MCF 10A (cell line): ENCODE measurements around the gene HSD11B1L. TPM values are rescaled to one million over a fixed set of nuclear protein-coding genes. Genes with fewer than 3 reads are reported as not detected.

Experiments used
- BruUV-seq: library from RNA; stranded (reverse); fragments of 400-500 nt; replicated peaks from 2 replicates; lab custom pipeline; 2021; lab: Mats Ljungman, UMichigan
- CTCF ChIA-PET: fragments of 300-600 bp; sonication (Branson Sonifier 250); formaldehyde crosslinking; extraction: SDS; loops from one replicate; lab custom pipeline; 2021; ENCODE audit warnings: antibody characterized with exemption, inconsistent platforms; lab: Yijun Ruan, JAX
- POLR2A ChIA-PET: fragments of 300-600, 350-650 bp; sonication (Branson Sonifier 250); formaldehyde crosslinking; extraction: SDS; loops from one replicate; lab custom pipeline; 2020; ENCODE audit warnings: antibody characterized with exemption, inconsistent platforms; lab: Yijun Ruan, JAX
- DNase-seq: peaks from one replicate; pipeline ENCODE4 v3.0.0-alpha.2; 2018; ENCODE audit not compliant: unreplicated experiment
- H3K27ac Mint-ChIP-seq: one replicate; pipeline ENCODE4 v1.8.0; 2022; ENCODE audit warnings: mild to moderate bottlenecking, low read depth, mixed read lengths; ENCODE audit not compliant: unreplicated experiment
- H3K27me3 Mint-ChIP-seq: one replicate; pipeline ENCODE4 v1.8.0; 2022; ENCODE audit warnings: mixed read lengths; ENCODE audit not compliant: insufficient read depth, unreplicated experiment
- H3K36me3 Mint-ChIP-seq: one replicate; pipeline ENCODE4 v1.8.0; 2022; ENCODE audit warnings: mild to moderate bottlenecking, moderate library complexity, mixed read lengths; ENCODE audit not compliant: insufficient read depth, unreplicated experiment
- H3K4me1 Mint-ChIP-seq: one replicate; pipeline ENCODE4 v1.8.0; 2022; ENCODE audit warnings: mixed read lengths; ENCODE audit not compliant: insufficient read depth, unreplicated experiment
- H3K4me3 Mint-ChIP-seq: one replicate; pipeline ENCODE4 v1.8.0; 2022; ENCODE audit warnings: mild to moderate bottlenecking, moderate library complexity, mixed read lengths; ENCODE audit not compliant: unreplicated experiment
- H3K9me3 Mint-ChIP-seq: one replicate; pipeline ENCODE4 v1.8.0; 2022; ENCODE audit warnings: mixed read lengths; ENCODE audit not compliant: unreplicated experiment
- intact Hi-C: fragments of 100-400 bp; cut with micrococcal nuclease; formaldehyde crosslinking; loops from 2 replicates; pipeline ENCODE4 v1.14.1; 2022
- total RNA-seq: library from RNA; stranded (reverse); gene quantifications from 2 replicates; pipeline ENCODE4 v1.2.3, GENCODE V29; 2022
- TF ChIP-seq, protein P1 (sequence below): fragments of 200-600 bp; IDR thresholded peaks from one replicate; pipeline ENCODE4 v1.8.0; 2022; ENCODE audit warnings: antibody characterized with exemption, mild to moderate bottlenecking; ENCODE audit not compliant: unreplicated experiment

Gene HSD11B1L
- total RNA-seq, 1 experiment from 2014 or later, result 5.5 TPM

DNA sequence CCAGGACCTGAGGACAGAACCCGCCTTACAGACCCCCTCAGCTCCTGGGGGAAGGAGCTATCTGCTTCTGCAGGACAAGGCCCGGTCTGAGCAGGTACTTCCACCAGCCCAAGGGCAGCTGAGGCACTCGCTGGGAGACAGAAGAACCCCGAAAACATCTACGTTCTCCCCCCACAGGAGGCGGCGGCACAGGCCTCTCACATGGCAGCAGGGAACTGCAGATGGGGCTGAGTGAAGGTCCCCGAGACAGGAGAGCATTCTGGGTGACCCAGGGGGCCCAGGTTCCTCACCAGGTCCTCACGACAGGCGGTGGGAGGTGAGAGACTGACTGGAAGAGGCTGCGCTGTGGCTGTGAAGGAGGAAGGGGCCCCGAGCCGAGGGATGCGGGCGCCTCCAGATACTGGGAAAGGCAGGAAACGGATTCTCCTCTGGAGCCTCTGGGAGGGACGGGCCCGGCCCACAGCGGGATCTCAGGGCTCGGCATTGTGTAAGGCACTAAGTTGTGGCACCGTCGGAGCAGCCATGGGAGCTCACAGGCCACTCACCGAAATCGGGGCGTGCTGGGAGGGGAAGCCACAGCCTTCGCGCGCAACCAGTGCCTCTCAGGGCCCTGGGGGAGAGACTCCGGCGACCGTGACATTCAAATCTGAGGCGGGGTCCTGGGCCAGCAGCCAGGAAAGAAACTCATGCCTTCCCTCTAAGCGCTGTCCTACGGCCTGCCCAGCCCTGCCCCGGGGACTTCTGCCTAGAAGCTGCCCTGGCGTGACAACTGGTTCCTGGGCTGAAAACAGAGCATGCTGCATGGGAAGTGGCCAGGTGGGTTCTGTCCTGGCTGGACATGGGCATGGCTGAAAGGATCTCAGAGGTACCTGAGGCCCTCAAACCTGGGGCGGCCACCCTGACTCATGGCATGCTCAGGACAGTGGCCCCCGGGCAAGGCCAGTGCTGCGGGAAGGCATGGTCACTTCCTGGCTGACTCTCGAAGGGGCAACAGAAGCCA is 23.3 kb downstream of the HSD11B1L start:
- CTCF ChIA-PET, result no interaction called here
- no TSS peak for BruUV-seq

DNA sequence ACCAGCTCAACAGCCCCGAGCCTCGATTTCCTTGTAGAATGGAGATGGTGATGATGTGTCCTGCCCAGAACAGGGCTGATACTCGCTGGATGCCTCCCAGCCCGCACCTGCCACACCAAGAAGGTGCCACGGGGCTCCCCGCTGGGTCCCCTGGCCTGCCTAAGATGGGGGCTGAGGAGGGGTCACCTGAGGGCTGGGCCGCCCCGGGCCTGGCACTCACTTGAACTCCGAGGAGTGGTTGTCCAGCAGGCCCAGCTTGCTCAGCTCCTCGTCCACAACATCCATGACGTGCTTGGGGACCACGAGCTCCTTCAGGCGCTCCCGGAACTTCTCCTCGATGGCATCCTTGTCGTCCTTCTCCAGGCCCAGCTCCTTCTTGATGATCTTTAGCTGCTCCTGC is 24.7 kb downstream of the HSD11B1L start:
- H3K27ac Mint-ChIP-seq, result no peak overlapping the region
- CTCF ChIA-PET, result interaction anchor here (0.6 kb wide), 1 partner anchor 14 kb away, joined by 4 read pairs; the partner anchor contains the start of gene LONP1
- TF ChIP-seq, protein P1, sequence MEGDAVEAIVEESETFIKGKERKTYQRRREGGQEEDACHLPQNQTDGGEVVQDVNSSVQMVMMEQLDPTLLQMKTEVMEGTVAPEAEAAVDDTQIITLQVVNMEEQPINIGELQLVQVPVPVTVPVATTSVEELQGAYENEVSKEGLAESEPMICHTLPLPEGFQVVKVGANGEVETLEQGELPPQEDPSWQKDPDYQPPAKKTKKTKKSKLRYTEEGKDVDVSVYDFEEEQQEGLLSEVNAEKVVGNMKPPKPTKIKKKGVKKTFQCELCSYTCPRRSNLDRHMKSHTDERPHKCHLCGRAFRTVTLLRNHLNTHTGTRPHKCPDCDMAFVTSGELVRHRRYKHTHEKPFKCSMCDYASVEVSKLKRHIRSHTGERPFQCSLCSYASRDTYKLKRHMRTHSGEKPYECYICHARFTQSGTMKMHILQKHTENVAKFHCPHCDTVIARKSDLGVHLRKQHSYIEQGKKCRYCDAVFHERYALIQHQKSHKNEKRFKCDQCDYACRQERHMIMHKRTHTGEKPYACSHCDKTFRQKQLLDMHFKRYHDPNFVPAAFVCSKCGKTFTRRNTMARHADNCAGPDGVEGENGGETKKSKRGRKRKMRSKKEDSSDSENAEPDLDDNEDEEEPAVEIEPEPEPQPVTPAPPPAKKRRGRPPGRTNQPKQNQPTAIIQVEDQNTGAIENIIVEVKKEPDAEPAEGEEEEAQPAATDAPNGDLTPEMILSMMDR, result no peak
- BruUV-seq, result no TSS peak
- POLR2A ChIA-PET, result interaction anchor here (0.8 to 1.2 kb wide), 2 partner anchors 13 to 15 kb away, joined by 3 read pairs; no protein-coding TSS in a partner anchor
- intact Hi-C loops, result no loop called here
- no peaks in the 10 kb centered on the region for H3K27me3 Mint-ChIP-seq
- no peak for DNase-seq
- peaks cover 6% of the 10 kb centered on the region for H3K4me1 Mint-ChIP-seq
- no peak overlapping the region for H3K4me3 Mint-ChIP-seq
- H3K36me3 Mint-ChIP-seq, result peaks cover 90% of the 10 kb centered on the region
- H3K9me3 Mint-ChIP-seq, result no peaks in the 10 kb centered on the region

More for the DNA sequence above, 23.3 kb downstream of the HSD11B1L start:
- Mint-ChIP-seq H3K27me3 (no peaks in the 10 kb centered on the region), H3K27ac (peak overlapping the region; percentile 49), H3K4me1 (peaks cover 6% of the 10 kb centered on the region), H3K9me3 (no peaks in the 10 kb centered on the region), H3K4me3 (no peak overlapping the region), H3K36me3 (peaks cover 88% of the 10 kb centered on the region)
- intact Hi-C loops, result no loop called here
- POLR2A ChIA-PET, result no interaction called here
- no peak for DNase-seq
- TF ChIP-seq, protein P1, result no peak

DNA sequence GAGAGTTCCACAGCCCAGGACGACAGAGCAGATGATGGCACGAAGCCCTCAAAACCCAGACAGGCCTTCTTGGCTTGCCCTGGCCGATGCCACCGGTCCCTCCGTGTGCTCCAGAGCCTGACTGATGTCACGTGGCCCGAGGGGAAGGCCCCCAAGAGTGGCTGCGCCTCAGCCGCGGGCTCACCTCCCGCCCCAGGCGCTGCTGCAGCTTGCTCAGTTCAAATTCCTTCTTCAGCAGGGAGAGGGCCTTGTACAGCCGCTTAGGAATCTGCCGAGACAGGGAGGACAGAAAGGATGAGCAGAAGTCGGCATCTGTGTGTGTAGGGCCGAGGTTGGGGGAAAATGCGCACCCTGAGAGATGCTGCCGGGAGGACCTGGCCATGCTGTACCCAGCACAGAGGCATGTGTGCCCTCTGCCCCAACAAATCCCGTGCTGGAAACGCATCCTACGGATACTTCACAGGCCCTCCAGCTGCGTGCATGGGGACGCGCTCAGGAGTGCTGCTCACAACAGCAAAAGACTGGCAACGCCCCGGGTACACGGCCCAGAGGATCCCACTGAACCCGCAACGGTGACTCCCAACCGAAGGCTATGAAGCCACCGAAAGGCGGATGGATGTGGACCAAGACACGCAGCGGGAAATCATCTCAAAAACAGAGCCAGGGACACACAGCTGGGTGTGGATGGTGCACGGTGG is 26.2 kb downstream of the HSD11B1L start:
- H3K27ac Mint-ChIP-seq, result no peak overlapping the region
- ChIA-PET CTCF (interaction anchor here (0.6 to 0.9 kb wide), 2 partner anchors 97 to 776 kb away, joined by 3 read pairs; no protein-coding TSS in a partner anchor), POLR2A (interaction anchor here (1.2 to 3.3 kb wide), 2 partner anchors 12 to 16 kb away, joined by 3 to 13 read pairs; no protein-coding TSS in a partner anchor)
- H3K4me1 Mint-ChIP-seq, result peaks cover 6% of the 10 kb centered on the region
- H3K4me3 Mint-ChIP-seq, result no peak overlapping the region
- no TSS peak for BruUV-seq
- peaks cover 96% of the 10 kb centered on the region for H3K36me3 Mint-ChIP-seq
- no peak for DNase-seq
- intact Hi-C loops, result no loop called here
- no peaks in the 10 kb centered on the region for H3K9me3 Mint-ChIP-seq
- TF ChIP-seq, protein P1, result no peak
- no peaks in the 10 kb centered on the region for H3K27me3 Mint-ChIP-seq
